HepG2 (cell line): ENCODE results near the gene BTN1A1. TPM values are rescaled to one million over a fixed set of nuclear protein-coding genes. Genes with fewer than 3 reads are reported as not detected.

ENCODE experiments used
- ADNP ChIP-seq: sonication (generic); formaldehyde crosslinking; IDR thresholded peaks from 2 replicates; pipeline ENCODE4 v1.4.0; 2020; ENCODE audit warnings: missing genetic modification reagents
- ASH2L ChIP-seq: fragments of 300-600, 200-600 bp; sonication (generic); IDR thresholded peaks from 2 replicates; pipeline ENCODE4 v1.7.0; 2017; ENCODE audit warnings: low read depth, mild to moderate bottlenecking, moderate library complexity, mixed read lengths, low read length; ENCODE audit not compliant: insufficient read length
- HES4 ChIP-seq: sonication (generic); formaldehyde crosslinking; IDR thresholded peaks from 2 replicates; pipeline ENCODE4 v1.9.0; 2021; ENCODE audit warnings: mild to moderate bottlenecking, missing genetic modification reagents, borderline replicate concordance
- KDM1A ChIP-seq: IDR thresholded peaks from 2 replicates; pipeline ENCODE4 v1.6.1; 2016; ENCODE audit warnings: missing compliant biosample characterization
- KMT2B ChIP-seq: IDR thresholded peaks from 2 replicates; pipeline ENCODE4 v1.6.1; 2016; ENCODE audit warnings: missing genetic modification reagents, missing compliant biosample characterization
- MTF1 ChIP-seq: sonication (generic); formaldehyde crosslinking; IDR thresholded peaks from 2 replicates; pipeline ENCODE4 v1.5.0; 2020; ENCODE audit warnings: missing genetic modification reagents
- MZF1 ChIP-seq: sonication (generic); formaldehyde crosslinking; IDR thresholded peaks from 2 replicates; pipeline ENCODE4 v1.8.1; 2023; ENCODE audit warnings: mild to moderate bottlenecking, missing genetic modification reagents, borderline replicate concordance
- NFKBIZ ChIP-seq: IDR thresholded peaks from 2 replicates; pipeline ENCODE4 v1.6.1; 2018; ENCODE audit warnings: missing genetic modification reagents, missing compliant biosample characterization
- RXRA ChIP-seq: sonication (generic); formaldehyde crosslinking; IDR thresholded peaks from 2 replicates; pipeline ENCODE4 v1.5.1; 2020; ENCODE audit warnings: missing genetic modification reagents
- SAFB2 ChIP-seq: sonication (generic); formaldehyde crosslinking; IDR thresholded peaks from 2 replicates; pipeline ENCODE4 v1.5.1; 2020; ENCODE audit warnings: missing genetic modification reagents, low read depth, mild to moderate bottlenecking, borderline replicate concordance
- SALL2 ChIP-seq: sonication (generic); formaldehyde crosslinking; IDR thresholded peaks from 2 replicates; pipeline ENCODE4 v1.8.1; 2023; ENCODE audit warnings: mild to moderate bottlenecking, missing genetic modification reagents, inconsistent platforms
- SCMH1 ChIP-seq: sonication (generic); formaldehyde crosslinking; IDR thresholded peaks from 2 replicates; pipeline ENCODE4 v1.9.0; 2021; ENCODE audit warnings: missing genetic modification reagents, mild to moderate bottlenecking, borderline replicate concordance
- SRF ChIP-seq: IDR thresholded peaks from 2 replicates; pipeline ENCODE4 v1.6.1; 2011; ENCODE audit warnings: mild to moderate bottlenecking, low read depth, low read length, moderate library complexity
- TAF15 ChIP-seq: fragments of 200-400 bp; formaldehyde crosslinking; IDR thresholded peaks from one replicate; pipeline ENCODE4 v1.6.1; 2018; ENCODE audit warnings: mild to moderate bottlenecking, low read depth, low read length; ENCODE audit not compliant: poor library complexity, severe bottlenecking
- TBL1XR1 ChIP-seq: fragments of 150-350 bp; IDR thresholded peaks from 2 replicates; pipeline ENCODE4 v1.6.1; 2014; ENCODE audit warnings: borderline replicate concordance, low read length; ENCODE audit not compliant: partially characterized antibody
- THAP11 ChIP-seq: IDR thresholded peaks from 2 replicates; pipeline ENCODE4 v1.6.1; 2016; ENCODE audit warnings: missing biosample characterization, missing genetic modification reagents
- TRIM24 ChIP-seq: sonication (generic); formaldehyde crosslinking; IDR thresholded peaks from 2 replicates; pipeline ENCODE4 v1.8.0; 2022; ENCODE audit warnings: mild to moderate bottlenecking, missing genetic modification reagents
- ZNF720 ChIP-seq: sonication (generic); formaldehyde crosslinking; IDR thresholded peaks from 2 replicates; pipeline ENCODE4 v1.4.0; 2020; ENCODE audit warnings: missing genetic modification reagents
- ZNF724P ChIP-seq: sonication (generic); formaldehyde crosslinking; IDR thresholded peaks from 2 replicates; pipeline ENCODE4 v1.8.0; 2022; ENCODE audit warnings: missing genetic modification reagents, borderline replicate concordance
- ZNF879 ChIP-seq: sonication (generic); formaldehyde crosslinking; IDR thresholded peaks from 2 replicates; pipeline ENCODE4 v1.8.1; 2023; ENCODE audit warnings: missing genetic modification reagents
- polyA plus RNA-seq, 8 experiments: library from polyadenylated mRNA; depleted of rRNA in 3 of 8; stranded (reverse) in 7 of 8; unstranded in 1 of 8; fragments of >200 nt; fragmentation: Illumina TruSeq in 4 of 8; extraction: Trizol in 4 of 8; gene quantifications; 2 replicates each; pipeline versions ENCODE4 v1.2.1 to v1.2.3, GENCODE V29; 2011 to 2016; ENCODE audit warnings: low read depth in 4 of 8, missing spikeins in 1 of 8, mixed read lengths in 1 of 8; ENCODE audit not compliant: insufficient read depth in 1 of 8
- total RNA-seq, 5 experiments: library from RNA; depleted of rRNA; stranded (reverse); fragments of >200 nt; fragmentation: Illumina TruSeq; extraction: Trizol; gene quantifications; 2 replicates each; pipeline ENCODE4 v1.2.3, GENCODE V29; 2016; ENCODE audit warnings: low read depth in 1 of 5
- TF ChIP-seq, protein P1 (sequence below): sonication (generic); formaldehyde crosslinking; IDR thresholded peaks from 2 replicates; pipeline ENCODE4 v1.4.0; 2020; ENCODE audit warnings: mild to moderate bottlenecking, low read depth, missing genetic modification reagents
- TF ChIP-seq, protein P2 (sequence below): sonication (generic); formaldehyde crosslinking; IDR thresholded peaks from 2 replicates; pipeline ENCODE4 v1.5.0; 2020; ENCODE audit warnings: missing genetic modification reagents
- TF ChIP-seq, protein P3 (sequence below): sonication (generic); formaldehyde crosslinking; conservative IDR thresholded peaks from 2 replicates; pipeline ENCODE4 v1.4.0; 2020; ENCODE audit warnings: missing genetic modification reagents

BTN1A1 gene
- total and polyA plus RNA-seq, 2 of the 13 experiments (the other 11 are each of a cell fraction or from before 2014, with no cell fraction given), result 0.04 TPM; not detected in 1

DNA sequence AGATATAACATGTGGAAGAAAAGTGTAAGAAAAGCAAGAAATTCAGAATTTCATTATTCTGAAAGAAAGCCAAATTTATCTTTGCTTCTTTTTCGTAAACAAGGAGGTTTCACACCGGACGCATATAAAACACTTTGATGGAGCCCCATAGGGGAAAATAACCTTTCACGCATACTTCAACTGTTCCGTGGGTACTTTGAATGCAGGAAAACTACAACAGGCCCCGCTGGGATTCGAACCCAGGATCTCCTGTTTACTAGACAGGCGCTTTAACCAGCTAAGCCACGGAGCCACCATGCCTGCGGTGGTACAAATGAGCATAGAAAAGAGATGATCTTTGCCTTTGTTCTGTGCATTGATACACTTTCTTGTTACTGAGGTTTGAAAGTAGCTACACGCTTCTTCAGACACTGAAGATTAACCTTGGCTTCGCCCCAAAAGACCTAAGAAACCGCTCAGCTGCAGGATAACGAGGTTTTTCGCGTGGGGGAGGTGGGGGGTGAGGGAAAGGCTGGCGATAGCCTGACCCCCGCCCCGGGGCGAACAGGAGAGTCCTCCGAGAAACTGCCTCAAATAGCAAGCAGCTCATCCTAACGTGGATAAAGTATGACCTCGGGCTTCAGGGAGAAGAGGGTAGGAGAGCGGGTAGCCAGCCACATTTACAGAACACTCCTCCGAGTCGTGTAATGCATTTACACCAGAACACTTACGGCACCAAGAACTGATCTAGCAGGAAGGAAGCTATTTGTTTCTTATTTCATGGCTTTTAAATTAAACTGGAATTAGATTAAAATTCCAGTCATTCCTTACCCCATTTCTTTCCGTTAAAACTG is 32.8 kb downstream of the BTN1A1 start (continued):
- TF ChIP-seq ZNF879 (CRISPR knock-in tag), result no peak
- TF ChIP-seq KDM1A (CRISPR knock-in tag), result no peak
- TF ChIP-seq NFKBIZ (CRISPR knock-in tag), result peak; percentile 69; the same call in 1 of the 2 replicates
- TF ChIP-seq ADNP (CRISPR knock-in tag), result no peak
- peak; percentile 62; the same call in 1 of the 2 replicates for TF ChIP-seq HES4 (CRISPR knock-in tag)
- TF ChIP-seq SRF, result no peak
- TF ChIP-seq RXRA (CRISPR knock-in tag), result peak; percentile 42; the same call in 1 of the 2 replicates
- TF ChIP-seq, protein P1, sequence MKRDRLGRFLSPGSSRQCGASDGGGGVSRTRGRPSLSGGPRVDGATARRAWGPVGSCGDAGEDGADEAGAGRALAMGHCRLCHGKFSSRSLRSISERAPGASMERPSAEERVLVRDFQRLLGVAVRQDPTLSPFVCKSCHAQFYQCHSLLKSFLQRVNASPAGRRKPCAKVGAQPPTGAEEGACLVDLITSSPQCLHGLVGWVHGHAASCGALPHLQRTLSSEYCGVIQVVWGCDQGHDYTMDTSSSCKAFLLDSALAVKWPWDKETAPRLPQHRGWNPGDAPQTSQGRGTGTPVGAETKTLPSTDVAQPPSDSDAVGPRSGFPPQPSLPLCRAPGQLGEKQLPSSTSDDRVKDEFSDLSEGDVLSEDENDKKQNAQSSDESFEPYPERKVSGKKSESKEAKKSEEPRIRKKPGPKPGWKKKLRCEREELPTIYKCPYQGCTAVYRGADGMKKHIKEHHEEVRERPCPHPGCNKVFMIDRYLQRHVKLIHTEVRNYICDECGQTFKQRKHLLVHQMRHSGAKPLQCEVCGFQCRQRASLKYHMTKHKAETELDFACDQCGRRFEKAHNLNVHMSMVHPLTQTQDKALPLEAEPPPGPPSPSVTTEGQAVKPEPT (CRISPR knock-in tag), result no peak
- TF ChIP-seq TAF15, result no peak
- TF ChIP-seq MTF1 (CRISPR knock-in tag), result no peak
- peak; percentile 97 for TF ChIP-seq ASH2L
- TF ChIP-seq MZF1, result no peak
- TF ChIP-seq SAFB2 (CRISPR knock-in tag), result no peak
- TF ChIP-seq TRIM24 (CRISPR knock-in tag), result no peak
- TF ChIP-seq ZNF724P (CRISPR knock-in tag), result 0 out of 2 replicates have a peak, but pooled peaks have one; percentile 70
- TF ChIP-seq KMT2B (CRISPR knock-in tag), result peak; percentile 83
- peak; percentile 80 for TF ChIP-seq SALL2 (CRISPR knock-in tag)
- peak; percentile 82 for TF ChIP-seq THAP11 (CRISPR knock-in tag)
- TF ChIP-seq, protein P2, sequence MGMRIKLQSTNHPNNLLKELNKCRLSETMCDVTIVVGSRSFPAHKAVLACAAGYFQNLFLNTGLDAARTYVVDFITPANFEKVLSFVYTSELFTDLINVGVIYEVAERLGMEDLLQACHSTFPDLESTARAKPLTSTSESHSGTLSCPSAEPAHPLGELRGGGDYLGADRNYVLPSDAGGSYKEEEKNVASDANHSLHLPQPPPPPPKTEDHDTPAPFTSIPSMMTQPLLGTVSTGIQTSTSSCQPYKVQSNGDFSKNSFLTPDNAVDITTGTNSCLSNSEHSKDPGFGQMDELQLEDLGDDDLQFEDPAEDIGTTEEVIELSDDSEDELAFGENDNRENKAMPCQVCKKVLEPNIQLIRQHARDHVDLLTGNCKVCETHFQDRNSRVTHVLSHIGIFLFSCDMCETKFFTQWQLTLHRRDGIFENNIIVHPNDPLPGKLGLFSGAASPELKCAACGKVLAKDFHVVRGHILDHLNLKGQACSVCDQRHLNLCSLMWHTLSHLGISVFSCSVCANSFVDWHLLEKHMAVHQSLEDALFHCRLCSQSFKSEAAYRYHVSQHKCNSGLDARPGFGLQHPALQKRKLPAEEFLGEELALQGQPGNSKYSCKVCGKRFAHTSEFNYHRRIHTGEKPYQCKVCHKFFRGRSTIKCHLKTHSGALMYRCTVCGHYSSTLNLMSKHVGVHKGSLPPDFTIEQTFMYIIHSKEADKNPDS (CRISPR knock-in tag), result peak; percentile 59; the same call in 1 of the 2 replicates
- TF ChIP-seq SCMH1 (CRISPR knock-in tag), result no peak
- TF ChIP-seq, protein P3, sequence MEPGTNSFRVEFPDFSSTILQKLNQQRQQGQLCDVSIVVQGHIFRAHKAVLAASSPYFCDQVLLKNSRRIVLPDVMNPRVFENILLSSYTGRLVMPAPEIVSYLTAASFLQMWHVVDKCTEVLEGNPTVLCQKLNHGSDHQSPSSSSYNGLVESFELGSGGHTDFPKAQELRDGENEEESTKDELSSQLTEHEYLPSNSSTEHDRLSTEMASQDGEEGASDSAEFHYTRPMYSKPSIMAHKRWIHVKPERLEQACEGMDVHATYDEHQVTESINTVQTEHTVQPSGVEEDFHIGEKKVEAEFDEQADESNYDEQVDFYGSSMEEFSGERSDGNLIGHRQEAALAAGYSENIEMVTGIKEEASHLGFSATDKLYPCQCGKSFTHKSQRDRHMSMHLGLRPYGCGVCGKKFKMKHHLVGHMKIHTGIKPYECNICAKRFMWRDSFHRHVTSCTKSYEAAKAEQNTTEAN (CRISPR knock-in tag), result no peak
- peak; percentile 87 for TF ChIP-seq TBL1XR1
- no peak for TF ChIP-seq ZNF720 (CRISPR knock-in tag)
